ENCODE measurements around the gene HOXD4. TPM values are rescaled to one million over a fixed set of nuclear protein-coding genes. Genes with fewer than 3 reads are reported as not detected.
A peak's percentile ranks its signal among the peaks of the same experiment; 100 is the strongest.

Gene HOXD4
- total and polyA plus RNA-seq, 9 donors: 6.2 to 16.5 (median 11.6) TPM

DNA sequence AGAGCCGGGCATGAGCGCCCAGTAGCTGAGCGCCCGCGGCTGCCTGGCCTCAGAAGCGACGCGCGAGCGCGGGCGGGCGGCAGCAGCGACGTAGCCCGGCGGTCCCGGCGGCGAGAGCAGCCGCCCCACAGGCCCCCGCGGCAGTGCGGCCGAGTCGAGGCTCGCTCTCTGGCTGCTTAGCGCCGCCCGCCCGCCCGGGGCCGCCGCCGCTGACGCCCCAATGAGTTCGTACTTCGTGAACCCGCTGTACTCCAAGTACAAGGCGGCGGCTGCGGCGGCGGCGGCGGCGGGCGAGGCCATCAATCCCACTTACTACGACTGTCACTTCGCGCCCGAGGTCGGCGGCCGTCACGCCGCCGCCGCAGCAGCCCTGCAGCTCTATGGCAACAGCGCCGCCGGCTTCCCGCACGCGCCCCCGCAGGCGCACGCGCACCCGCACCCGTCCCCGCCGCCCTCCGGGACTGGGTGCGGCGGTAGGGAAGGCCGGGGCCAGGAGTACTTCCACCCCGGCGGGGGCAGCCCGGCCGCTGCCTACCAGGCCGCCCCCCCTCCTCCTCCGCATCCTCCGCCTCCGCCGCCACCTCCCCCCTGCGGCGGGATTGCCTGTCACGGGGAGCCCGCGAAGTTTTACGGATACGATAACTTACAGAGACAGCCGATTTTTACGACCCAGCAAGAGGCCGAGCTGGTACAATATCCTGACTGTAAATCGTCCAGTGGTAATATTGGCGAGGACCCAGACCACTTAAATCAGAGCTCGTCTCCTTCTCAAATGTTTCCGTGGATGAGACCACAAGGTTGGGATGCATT is 21.0 kb upstream of the HOXD4 start:
- DNase-seq: peak; percentile 78 to 83 (median 81)
- H3K4me1 ChIP-seq (ENCODE audit: insufficient read depth): peaks cover 17% of the 10 kb centered on the region
- peak overlapping the region; percentile 94 to 99 for H3K27ac ChIP-seq
- no peaks in the 10 kb centered on the region for H3K9me3 ChIP-seq
- intact Hi-C loops (cut with DNase I): loop anchor here in 1 of 4 donors (2.0 to 10.0 kb wide), 2 partner anchors 506 to 1134 kb away; partner anchors contain the start of gene NFE2L2
- 1% methylated on average over 48 to 100 of the region's 100 CpGs for WGBS, 3 donors
- no peaks in the 10 kb centered on the region for H3K36me3 ChIP-seq
- peak overlapping the region; percentile 55 for H3K4me3 ChIP-seq
- H3K27me3 ChIP-seq: no peaks in the 10 kb centered on the region
- TF ChIP-seq, protein P1, sequence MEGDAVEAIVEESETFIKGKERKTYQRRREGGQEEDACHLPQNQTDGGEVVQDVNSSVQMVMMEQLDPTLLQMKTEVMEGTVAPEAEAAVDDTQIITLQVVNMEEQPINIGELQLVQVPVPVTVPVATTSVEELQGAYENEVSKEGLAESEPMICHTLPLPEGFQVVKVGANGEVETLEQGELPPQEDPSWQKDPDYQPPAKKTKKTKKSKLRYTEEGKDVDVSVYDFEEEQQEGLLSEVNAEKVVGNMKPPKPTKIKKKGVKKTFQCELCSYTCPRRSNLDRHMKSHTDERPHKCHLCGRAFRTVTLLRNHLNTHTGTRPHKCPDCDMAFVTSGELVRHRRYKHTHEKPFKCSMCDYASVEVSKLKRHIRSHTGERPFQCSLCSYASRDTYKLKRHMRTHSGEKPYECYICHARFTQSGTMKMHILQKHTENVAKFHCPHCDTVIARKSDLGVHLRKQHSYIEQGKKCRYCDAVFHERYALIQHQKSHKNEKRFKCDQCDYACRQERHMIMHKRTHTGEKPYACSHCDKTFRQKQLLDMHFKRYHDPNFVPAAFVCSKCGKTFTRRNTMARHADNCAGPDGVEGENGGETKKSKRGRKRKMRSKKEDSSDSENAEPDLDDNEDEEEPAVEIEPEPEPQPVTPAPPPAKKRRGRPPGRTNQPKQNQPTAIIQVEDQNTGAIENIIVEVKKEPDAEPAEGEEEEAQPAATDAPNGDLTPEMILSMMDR (IDR thresholded peaks at IDR 0.05): peak in 1 of 3 donors; percentile 9
- peak; percentile 62 for TF ChIP-seq POLR2A (IDR thresholded peaks at IDR 0.05)
- TF ChIP-seq EP300 (IDR thresholded peaks at IDR 0.05): no peak

DNA sequence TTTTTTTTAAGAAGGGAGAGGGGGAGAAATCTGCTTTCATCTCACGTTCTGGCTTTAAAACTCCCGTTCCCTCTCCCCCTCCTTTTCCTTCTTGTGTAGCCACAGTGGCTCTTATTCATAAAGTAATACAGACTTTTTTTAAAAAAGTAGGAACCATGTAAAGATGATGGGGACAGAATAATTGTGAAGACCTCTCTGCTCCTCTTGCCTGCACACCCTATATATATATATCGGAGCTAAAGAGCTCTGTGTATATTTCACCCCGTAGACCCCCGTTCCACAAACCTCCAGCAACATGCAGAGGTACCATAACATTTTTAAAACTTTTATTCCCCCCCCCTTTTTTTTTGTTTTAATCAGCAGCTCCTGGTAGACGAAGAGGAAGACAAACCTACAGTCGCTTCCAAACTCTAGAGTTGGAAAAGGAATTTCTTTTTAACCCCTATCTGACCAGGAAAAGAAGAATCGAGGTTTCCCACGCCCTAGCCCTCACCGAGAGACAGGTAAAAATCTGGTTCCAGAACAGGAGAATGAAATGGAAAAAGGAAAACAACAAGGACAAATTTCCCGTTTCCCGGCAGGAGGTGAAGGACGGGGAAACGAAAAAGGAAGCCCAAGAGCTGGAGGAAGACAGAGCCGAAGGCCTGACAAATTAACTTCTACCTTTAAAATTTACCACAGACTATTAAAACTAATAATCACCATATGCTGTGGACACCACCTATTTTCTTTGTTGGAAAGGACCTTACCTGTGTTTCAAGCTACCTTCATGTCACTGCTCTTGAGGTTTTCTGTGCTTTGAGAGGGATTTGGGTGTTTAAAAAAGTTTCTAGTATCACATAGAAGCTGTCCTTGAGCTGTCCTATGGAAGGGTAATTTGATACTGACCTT is 20.1 kb upstream of the HOXD4 start:
- Histone ChIP-seq H3K4me1 (ENCODE audit: insufficient read depth) (peaks cover 17% of the 10 kb centered on the region), H3K4me3 (peak overlapping the region; percentile 55), H3K9me3 (no peaks in the 10 kb centered on the region), H3K36me3 (no peaks in the 10 kb centered on the region), H3K27ac (peak overlapping the region; percentile 94 to 99), H3K27me3 (no peaks in the 10 kb centered on the region)
- no peak for DNase-seq
- 7 to 12% (median 8%) methylated on average over 15 of the region's 15 CpGs for WGBS, 3 donors
- TF ChIP-seq EP300 (IDR thresholded peaks at IDR 0.05) (no peak), POLR2A (IDR thresholded peaks at IDR 0.05) (no peak)
- TF ChIP-seq, protein P1 (IDR thresholded peaks at IDR 0.05): no peak
- intact Hi-C loops (cut with DNase I): loop anchor here in 1 of 4 donors (2.0 to 10.0 kb wide), 2 partner anchors 506 to 1134 kb away; partner anchors contain the start of gene NFE2L2

DNA sequence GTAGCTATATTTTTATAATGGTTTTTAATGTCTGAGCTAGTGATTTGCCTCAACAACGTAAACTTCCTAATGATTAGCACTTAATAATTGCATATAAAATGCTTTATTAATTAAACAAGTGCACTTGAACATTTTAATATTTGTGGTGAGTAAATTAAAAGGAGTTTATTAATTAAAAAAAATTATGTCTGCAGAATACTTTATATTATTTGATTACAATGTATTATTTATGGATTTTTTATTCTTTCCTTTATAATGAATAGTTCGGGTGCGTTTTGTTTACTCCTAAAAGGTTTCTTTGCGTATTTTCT is 19.5 kb upstream of the HOXD4 start:
- H3K4me3 ChIP-seq: peak overlapping the region; percentile 55
- no peaks in the 10 kb centered on the region for H3K27me3 ChIP-seq
- peak overlapping the region; percentile 10 to 99 for H3K27ac ChIP-seq
- peaks cover 17% of the 10 kb centered on the region for H3K4me1 ChIP-seq (ENCODE audit: insufficient read depth)
- no peaks in the 10 kb centered on the region for H3K9me3 ChIP-seq
- WGBS, 3 donors: 9 to 22% (median 16%) methylated on average over 4 of the region's 4 CpGs
- DNase-seq: no peak
- intact Hi-C loops (cut with DNase I): loop anchor here in 1 of 4 donors (2.0 to 10.0 kb wide), 2 partner anchors 505 to 1133 kb away; partner anchors contain the start of gene NFE2L2
- TF ChIP-seq, protein P1 (IDR thresholded peaks at IDR 0.05): no peak
- no peak for TF ChIP-seq EP300 (IDR thresholded peaks at IDR 0.05)
- TF ChIP-seq POLR2A (IDR thresholded peaks at IDR 0.05): no peak
- H3K36me3 ChIP-seq: no peaks in the 10 kb centered on the region
